GM12873 (cell line): ENCODE results near the gene BRS3.

Experiments used
- CTCF ChIP-seq: IDR thresholded peaks from 2 replicates; pipeline ENCODE4 v1.5.1; 2012; ENCODE audit warnings: low read depth, mild to moderate bottlenecking, moderate library complexity, low read length, control low read depth; ENCODE audit not compliant: insufficient read depth; ENCODE audit errors: missing control alignments

Gene BRS3

GRCh38 chrX:136525738-136526606 lies 38.2 kb downstream of the BRS3 start:
- TF ChIP-seq CTCF = no peak

GRCh38 chrX:136528645-136529315 lies 41.0 kb downstream of the BRS3 start:
- no peak for TF ChIP-seq CTCF

GRCh38 chrX:136529795-136530194 lies 42.0 kb downstream of the BRS3 start:
- TF ChIP-seq CTCF = no peak

GRCh38 chrX:136531951-136532350 lies 44.2 kb downstream of the BRS3 start, which contains the start of gene VGLL1:
Gene VGLL1 (plus strand): TSS chrX:136532215. CDS start chrX:136536021, 3,806 bp downstream.
- TF ChIP-seq CTCF = no peak

- no peak for TF ChIP-seq CTCF
Measured at GRCh38 chrX:136534131-136534530, 46.4 kb downstream of the BRS3 start.

GRCh38 chrX:136538811-136539210 lies 51.1 kb downstream of the BRS3 start:
- TF ChIP-seq CTCF = no peak

- no peak for TF ChIP-seq CTCF
Measured at GRCh38 chrX:136540226-136540625, 52.5 kb downstream of the BRS3 start.
